Adrenal gland (tissue), 12 donors: ENCODE data around the gene OCEL1. TPM values are rescaled to one million over a fixed set of nuclear protein-coding genes. Genes with fewer than 3 reads are reported as not detected.
A peak's percentile ranks its signal among the peaks of the same experiment; 100 is the strongest.

ENCODE experiments used
- DNase-seq, 7 donors: peaks; one replicate each; pipeline ENCODE4 v3.0.0-alpha.2; 2019 to 2020
- H3K27ac ChIP-seq, 5 donors: fragments of 200-600 bp; sonication (generic) in 4 of 5; 1 replicate in 3 of 5; 2 replicates in 2 of 5; pipeline versions ENCODE4 v1.5.1 to v1.8.0; 2016 to 2020; ENCODE audit warnings: mild to moderate bottlenecking in 1 of 5
- H3K27me3 ChIP-seq: fragments of 200-600 bp; 2 replicates; pipeline ENCODE4 v1.8.0; 2021
- H3K36me3 ChIP-seq, 2 donors: fragments of 200-600 bp; replicated peaks in 1 of 2; 1 replicate in 1 of 2; 2 replicates in 1 of 2; pipeline versions ENCODE4 v1.5.1 to v1.8.0; 2018 to 2022
- H3K4me1 ChIP-seq, 2 donors: fragments of 200-600 bp; replicated peaks in 1 of 2; 1 replicate in 1 of 2; 2 replicates in 1 of 2; pipeline versions ENCODE4 v1.5.1 to v1.8.0; 2018 to 2021
- H3K4me3 ChIP-seq, 4 donors: fragments of 200-600 bp; sonication (generic) in 3 of 4; one replicate each; pipeline ENCODE4 v1.5.1; 2016 to 2018
- H3K9me3 ChIP-seq, 3 donors: fragments of 200-600 bp; sonication (generic) in 1 of 3; replicated peaks in 1 of 3; 1 replicate in 2 of 3; 2 replicates in 1 of 3; pipeline versions ENCODE4 v1.5.1 to v1.8.0; 2016 to 2021
- POLR2A ChIP-seq, 2 donors: fragments of 450-650 bp; IDR thresholded peaks; one replicate each; pipeline ENCODE4 v1.6.1; 2017; ENCODE audit warnings: antibody characterized with exemption in 2 of 2, mild to moderate bottlenecking in 2 of 2, moderate library complexity in 1 of 2
- WGBS, 4 donors: extraction: QIAGEN DNeasy Blood & Tissue Kit in 2 of 4; methylation state at CpG; one replicate each; pipeline versions ENCODE4 v1.1.5 to v1.1.7; 2013 to 2017; 5-methylcytosine and 5-hydroxymethylcytosine counted together
- intact Hi-C, 2 donors: fragments of 100-400 bp; cut with DNase I; formaldehyde crosslinking; loops; one replicate each; pipeline versions ENCODE4 v1.14.1 to v1.15.0; 2022 to 2023
- polyA plus RNA-seq, 3 donors: library from polyadenylated mRNA; stranded (reverse); fragments of 200-250 nt in 2 of 3; fragments of 350-450 nt in 1 of 3; fragmentation: Illumina TruSeq in 1 of 3; extraction: RNeasy Lipid Tissue Mini Kit (QIAGEN cat#74804) in 1 of 3; gene quantifications; one replicate each; pipeline ENCODE4 v1.2.3, GENCODE V29; 2013 to 2014
- total RNA-seq, 9 donors: library from RNA; depleted of rRNA in 4 of 9; stranded (reverse); fragments of >200 nt in 4 of 9; fragments of 120-200 nt in 1 of 9; fragmentation: NEBNext Ultra II Directional in 1 of 9; extraction: Animal tissue kit (Norgen Biotek cat#: 25700) in 1 of 9; gene quantifications; one replicate each; pipeline versions ENCODE4 v1.1.0 to v1.2.4, GENCODE V29; 2013 to 2023
- TF ChIP-seq, protein P1 (sequence below), 6 experiments: fragments of 450-650 bp in 4 of 6; fragments of 200-600 bp in 2 of 6; sonication (generic) in 1 of 6; IDR thresholded peaks; 1 replicate in 5 of 6; 2 replicates in 1 of 6; pipeline versions ENCODE4 v1.5.1 to v1.8.0; 2016 to 2021; ENCODE audit warnings: antibody characterized with exemption in 6 of 6, mild to moderate bottlenecking in 2 of 6, moderate library complexity in 1 of 6
- donor health status: healthy with polysubstance abuse.
- donor health status: Bipolar disorder and iron deficiency.
- donor health status: DM: yes; HTN: yes; CAD: no.
- donor health status: DM: no; HTN: no; CAD: no.
- donor health status: DM: no; HTN: no; CAD: no.
- donor health status: DM: yes; HTN: yes; CAD: no.

OCEL1 gene
- total and polyA plus RNA-seq, 12 donors: 6.1 to 49.1 (median 30.3) TPM

- Histone ChIP-seq H3K9me3 (peaks cover 0 to 7% (median 0%) of the 10 kb centered on the region in 3 donors), H3K4me3 (no peak overlapping the region), H3K36me3 (no peaks in the 10 kb centered on the region), H3K4me1 (no peaks in the 10 kb centered on the region), H3K27ac (no peak overlapping the region), H3K27me3 (no peaks in the 10 kb centered on the region)
- intact Hi-C loops: no loop called here
- WGBS, 4 donors: 16 to 26% (median 20%) methylated on average over 15 of the region's 15 CpGs
- TF ChIP-seq, protein P1, sequence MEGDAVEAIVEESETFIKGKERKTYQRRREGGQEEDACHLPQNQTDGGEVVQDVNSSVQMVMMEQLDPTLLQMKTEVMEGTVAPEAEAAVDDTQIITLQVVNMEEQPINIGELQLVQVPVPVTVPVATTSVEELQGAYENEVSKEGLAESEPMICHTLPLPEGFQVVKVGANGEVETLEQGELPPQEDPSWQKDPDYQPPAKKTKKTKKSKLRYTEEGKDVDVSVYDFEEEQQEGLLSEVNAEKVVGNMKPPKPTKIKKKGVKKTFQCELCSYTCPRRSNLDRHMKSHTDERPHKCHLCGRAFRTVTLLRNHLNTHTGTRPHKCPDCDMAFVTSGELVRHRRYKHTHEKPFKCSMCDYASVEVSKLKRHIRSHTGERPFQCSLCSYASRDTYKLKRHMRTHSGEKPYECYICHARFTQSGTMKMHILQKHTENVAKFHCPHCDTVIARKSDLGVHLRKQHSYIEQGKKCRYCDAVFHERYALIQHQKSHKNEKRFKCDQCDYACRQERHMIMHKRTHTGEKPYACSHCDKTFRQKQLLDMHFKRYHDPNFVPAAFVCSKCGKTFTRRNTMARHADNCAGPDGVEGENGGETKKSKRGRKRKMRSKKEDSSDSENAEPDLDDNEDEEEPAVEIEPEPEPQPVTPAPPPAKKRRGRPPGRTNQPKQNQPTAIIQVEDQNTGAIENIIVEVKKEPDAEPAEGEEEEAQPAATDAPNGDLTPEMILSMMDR (IDR thresholded peaks at IDR 0.05): peak; percentile 68 to 86 (median 86)
- TF ChIP-seq POLR2A (IDR thresholded peaks at IDR 0.05): no peak
- DNase-seq: peak; percentile 76 to 89 (median 81)
These were observed 34.9 kb downstream of the OCEL1 start for GRCh38 chr19:17260842-17261325.

GRCh38 chr19:17262557-17262956, 36.5 kb downstream of the OCEL1 start:
- intact Hi-C loops: no loop called here
- H3K27ac ChIP-seq: no peak overlapping the region
- peaks cover 0 to under 1% of the 10 kb centered on the region in 2 donors for H3K4me1 ChIP-seq
- no peak overlapping the region for H3K4me3 ChIP-seq
- no peaks in the 10 kb centered on the region for H3K27me3 ChIP-seq
- 51 to 66% (median 60%) methylated on average over 4 to 16 of the region's 16 CpGs for WGBS, 4 donors
- H3K36me3 ChIP-seq: no peaks in the 10 kb centered on the region
- peaks cover 0 to 7% (median 0%) of the 10 kb centered on the region in 3 donors for H3K9me3 ChIP-seq
- TF ChIP-seq, protein P1 (IDR thresholded peaks at IDR 0.05): no peak
- TF ChIP-seq POLR2A (IDR thresholded peaks at IDR 0.05): no peak
- DNase-seq: no peak

DNA sequence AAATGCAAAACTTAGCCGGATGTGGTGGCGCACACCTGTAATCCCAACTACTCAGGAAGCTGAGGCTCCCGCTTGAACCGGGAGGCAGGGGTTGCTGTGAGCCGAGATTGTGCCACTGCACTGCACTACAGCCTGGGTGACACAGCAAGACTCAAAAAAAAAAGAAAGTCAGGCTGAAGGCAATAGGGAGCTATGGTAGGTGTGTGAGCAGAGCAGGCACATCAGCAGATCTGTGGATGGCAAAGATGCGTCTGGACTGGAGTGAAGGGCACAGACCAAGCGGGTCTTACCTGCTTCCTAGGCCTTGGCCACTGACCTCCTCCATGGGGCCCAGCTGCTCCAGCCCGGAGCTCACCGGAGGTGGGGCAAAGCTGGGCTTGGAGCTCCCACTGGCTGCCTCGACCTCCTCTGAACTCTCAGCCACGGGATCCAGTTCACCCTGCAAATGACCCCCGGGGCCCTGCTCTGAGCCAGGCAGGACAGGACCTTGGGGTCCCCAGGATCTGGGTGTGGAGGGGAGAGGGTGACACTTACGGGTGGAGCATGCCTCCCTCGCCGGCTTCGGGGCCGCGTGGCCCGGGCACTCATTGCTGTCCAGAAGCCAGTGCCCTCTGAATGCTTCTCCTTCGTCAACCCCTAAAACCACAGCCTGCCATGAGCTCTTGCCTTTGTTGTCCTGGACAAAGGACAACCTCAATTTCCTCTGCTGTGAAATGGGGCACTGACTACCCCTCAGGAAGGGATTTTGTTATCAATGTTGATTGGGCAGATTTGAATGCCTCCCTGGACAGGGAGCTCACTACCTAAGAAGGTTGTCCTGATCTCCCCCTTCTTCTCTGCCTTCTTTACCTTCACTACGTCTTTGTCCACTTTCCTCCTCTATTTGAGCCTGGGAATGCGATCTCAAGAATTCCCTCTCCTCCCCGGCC, 38.0 kb downstream of the OCEL1 start:
- intact Hi-C loops: no loop called here
- no peak for TF ChIP-seq POLR2A (IDR thresholded peaks at IDR 0.05)
- TF ChIP-seq, protein P1 (IDR thresholded peaks at IDR 0.05): no peak
- 68 to 80% (median 73%) methylated on average over 23 of the region's 23 CpGs for WGBS, 4 donors
- Histone ChIP-seq H3K36me3 (peaks cover 0 to 3% of the 10 kb centered on the region in 2 donors), H3K27ac (peak overlapping the region in 2 of 5 donors; percentile 17 to 50), H3K27me3 (no peaks in the 10 kb centered on the region), H3K9me3 (peaks cover 0 to 7% (median 0%) of the 10 kb centered on the region in 3 donors), H3K4me1 (peaks cover 8 to 10% of the 10 kb centered on the region in 2 donors), H3K4me3 (peak overlapping the region in 1 of 4 donors; percentile 44)
- no peak for DNase-seq

DNA sequence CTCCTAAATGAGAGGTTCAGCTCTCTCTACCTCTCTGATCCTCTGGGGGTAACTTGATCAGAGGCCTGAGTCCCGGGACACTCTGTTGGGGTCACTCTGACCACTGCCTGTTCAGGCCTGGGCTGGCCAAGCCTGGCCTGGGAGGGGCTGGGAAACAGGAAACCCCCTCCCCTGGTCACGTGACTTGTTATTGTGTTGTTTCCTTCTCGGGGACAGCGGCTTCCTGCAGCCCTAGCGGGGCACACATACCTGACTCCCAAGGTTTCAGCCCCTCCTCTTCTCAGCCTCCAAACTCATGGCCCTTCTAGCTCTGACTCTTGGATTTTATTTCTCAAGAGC, 38.6 kb downstream of the OCEL1 start, which contains the start of gene USHBP1:
USHBP1 (minus strand) TSS at position 105 of the 339 bp plus-strand sequence. CDS start 446 bp downstream, outside the sequence.
- H3K4me1 ChIP-seq: peaks cover 8 to 10% of the 10 kb centered on the region in 2 donors
- intact Hi-C loops: no loop called here
- peak within 1 kb of the TSS in 2 of 5 donors; percentile 30 to 50 for H3K27ac ChIP-seq
- TF ChIP-seq, protein P1 (IDR thresholded peaks at IDR 0.05): no peak
- TF ChIP-seq POLR2A (IDR thresholded peaks at IDR 0.05): peak in 1 of 2 donors; percentile 16
- H3K9me3 ChIP-seq: peaks cover 0 to 1% (median 0%) of the 10 kb centered on the region in 3 donors
- H3K27me3 ChIP-seq: no peaks in the 10 kb centered on the region
- DNase-seq: peak in 5 of 7 donors; percentile 37 to 74 (median 43)
- peak within 1 kb of the TSS in 1 of 4 donors; percentile 44 for H3K4me3 ChIP-seq
- peaks cover 0 to 8% of the 10 kb centered on the region in 2 donors for H3K36me3 ChIP-seq
- WGBS, 4 donors: 34 to 40% (median 37%) methylated on average over 1 to 5 of the region's 5 CpGs
